Activated CD8-positive, alpha-beta T cell treated with anti-CD3 and anti-CD28 coated beads for 36 hours (primary cell): Measurements from ENCODE around the gene LNPEP. TPM values are rescaled to one million over a fixed set of nuclear protein-coding genes. Genes with fewer than 3 reads are reported as not detected.
A peak's percentile ranks its signal among the peaks of the same experiment; 100 is the strongest.

ENCODE experiments used
- ATAC-seq: fragments of 200-7000 bp; cut with Tn5 transposase; one replicate; pipeline ENCODE4 v1.10.0; 2021; ENCODE audit warnings: mild to moderate bottlenecking, moderate library complexity
- CTCF ChIA-PET: fragments of 350-600 bp; sonication (Branson Sonifier 250); formaldehyde crosslinking; loops from one replicate; lab custom pipeline; 2021; ENCODE audit warnings: antibody characterized with exemption; lab: Charles Lee
- POLR2A ChIA-PET: fragments of 350-600 bp; sonication (Branson Sonifier 250); formaldehyde crosslinking; loops from one replicate; lab custom pipeline; 2021; ENCODE audit warnings: antibody characterized with exemption; lab: Charles Lee
- DNase-seq: peaks from one replicate; pipeline ENCODE4 v3.0.0-alpha.2; 2020
- H3K27ac Mint-ChIP-seq: one replicate; pipeline ENCODE4 v1.8.0; 2021; ENCODE audit warnings: mild to moderate bottlenecking, mixed read lengths
- H3K27me3 Mint-ChIP-seq: one replicate; pipeline ENCODE4 v1.8.0; 2021; ENCODE audit warnings: mixed read lengths
- H3K36me3 Mint-ChIP-seq: one replicate; pipeline ENCODE4 v1.8.0; 2021; ENCODE audit warnings: low read depth, mixed read lengths
- H3K4me1 Mint-ChIP-seq: one replicate; pipeline ENCODE4 v1.8.0; 2021; ENCODE audit warnings: low read depth, mixed read lengths
- H3K4me3 Mint-ChIP-seq: one replicate; pipeline ENCODE4 v1.8.0; 2021; ENCODE audit warnings: mild to moderate bottlenecking, moderate library complexity, mixed read lengths
- H3K9me3 Mint-ChIP-seq: one replicate; pipeline ENCODE4 v1.8.0; 2021; ENCODE audit warnings: mixed read lengths
- intact Hi-C: fragments of 100-400 bp; cut with micrococcal nuclease; formaldehyde crosslinking; loops from one replicate; pipeline ENCODE4 v1.10.0; 2022
- total RNA-seq, 2 experiments: library from RNA; stranded (reverse); gene quantifications; one replicate each; pipeline ENCODE4 v1.2.3, GENCODE V29; 2021
- TF ChIP-seq, protein P1 (sequence below): fragments of 200-600 bp; IDR thresholded peaks from one replicate; pipeline ENCODE4 v1.8.0; 2022; ENCODE audit warnings: antibody characterized with exemption, mild to moderate bottlenecking

LNPEP gene
- total RNA-seq, 2 experiments from 2014 or later: 51.2 to 53.7 TPM

DNA sequence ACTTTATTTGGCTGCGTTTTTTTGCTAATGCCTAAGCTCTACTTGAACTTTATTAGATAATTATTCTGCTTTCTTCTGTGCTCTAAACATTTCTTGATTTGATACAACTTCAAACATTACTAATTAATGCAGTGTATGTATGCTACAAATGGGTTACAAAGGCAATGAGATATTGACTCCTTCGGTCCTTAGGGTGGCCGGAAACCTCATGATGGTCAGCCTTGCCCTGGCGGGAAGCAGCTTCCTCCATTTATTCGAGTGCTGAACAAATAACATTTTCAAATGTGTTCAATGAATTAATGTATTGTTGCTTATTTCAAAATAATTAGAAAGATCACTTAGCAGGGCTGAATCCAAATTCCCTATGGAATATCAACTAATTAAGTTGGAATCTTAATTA, 3.9 kb upstream of the LNPEP start:
- ATAC-seq (no peak), DNase-seq (no peak)
- Mint-ChIP-seq H3K27me3 (no peaks in the 10 kb centered on the region), H3K9me3 (no peaks in the 10 kb centered on the region), H3K36me3 (peaks cover 14% of the 10 kb centered on the region), H3K27ac (no peak overlapping the region), H3K4me3 (peak overlapping the region; percentile 45), H3K4me1 (peaks cover 48% of the 10 kb centered on the region)
- CTCF ChIA-PET: interaction anchor here (1.4 to 2.2 kb wide), 4 partner anchors 9 to 63 kb away, joined by 4 to 7 read pairs (median 6); partner anchors contain the start of gene ERAP2
- intact Hi-C loops: loop anchor here (5.0 to 10.0 kb wide), 2 partner anchors 35 to 73 kb away; no protein-coding TSS in a partner anchor
- POLR2A ChIA-PET: interaction anchor here (1.4 to 1.7 kb wide), 2 partner anchors 47 to 55 kb away, joined by 3 to 5 read pairs; partner anchors contain the start of gene ERAP2
- TF ChIP-seq, protein P1, sequence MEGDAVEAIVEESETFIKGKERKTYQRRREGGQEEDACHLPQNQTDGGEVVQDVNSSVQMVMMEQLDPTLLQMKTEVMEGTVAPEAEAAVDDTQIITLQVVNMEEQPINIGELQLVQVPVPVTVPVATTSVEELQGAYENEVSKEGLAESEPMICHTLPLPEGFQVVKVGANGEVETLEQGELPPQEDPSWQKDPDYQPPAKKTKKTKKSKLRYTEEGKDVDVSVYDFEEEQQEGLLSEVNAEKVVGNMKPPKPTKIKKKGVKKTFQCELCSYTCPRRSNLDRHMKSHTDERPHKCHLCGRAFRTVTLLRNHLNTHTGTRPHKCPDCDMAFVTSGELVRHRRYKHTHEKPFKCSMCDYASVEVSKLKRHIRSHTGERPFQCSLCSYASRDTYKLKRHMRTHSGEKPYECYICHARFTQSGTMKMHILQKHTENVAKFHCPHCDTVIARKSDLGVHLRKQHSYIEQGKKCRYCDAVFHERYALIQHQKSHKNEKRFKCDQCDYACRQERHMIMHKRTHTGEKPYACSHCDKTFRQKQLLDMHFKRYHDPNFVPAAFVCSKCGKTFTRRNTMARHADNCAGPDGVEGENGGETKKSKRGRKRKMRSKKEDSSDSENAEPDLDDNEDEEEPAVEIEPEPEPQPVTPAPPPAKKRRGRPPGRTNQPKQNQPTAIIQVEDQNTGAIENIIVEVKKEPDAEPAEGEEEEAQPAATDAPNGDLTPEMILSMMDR: no peak

DNA sequence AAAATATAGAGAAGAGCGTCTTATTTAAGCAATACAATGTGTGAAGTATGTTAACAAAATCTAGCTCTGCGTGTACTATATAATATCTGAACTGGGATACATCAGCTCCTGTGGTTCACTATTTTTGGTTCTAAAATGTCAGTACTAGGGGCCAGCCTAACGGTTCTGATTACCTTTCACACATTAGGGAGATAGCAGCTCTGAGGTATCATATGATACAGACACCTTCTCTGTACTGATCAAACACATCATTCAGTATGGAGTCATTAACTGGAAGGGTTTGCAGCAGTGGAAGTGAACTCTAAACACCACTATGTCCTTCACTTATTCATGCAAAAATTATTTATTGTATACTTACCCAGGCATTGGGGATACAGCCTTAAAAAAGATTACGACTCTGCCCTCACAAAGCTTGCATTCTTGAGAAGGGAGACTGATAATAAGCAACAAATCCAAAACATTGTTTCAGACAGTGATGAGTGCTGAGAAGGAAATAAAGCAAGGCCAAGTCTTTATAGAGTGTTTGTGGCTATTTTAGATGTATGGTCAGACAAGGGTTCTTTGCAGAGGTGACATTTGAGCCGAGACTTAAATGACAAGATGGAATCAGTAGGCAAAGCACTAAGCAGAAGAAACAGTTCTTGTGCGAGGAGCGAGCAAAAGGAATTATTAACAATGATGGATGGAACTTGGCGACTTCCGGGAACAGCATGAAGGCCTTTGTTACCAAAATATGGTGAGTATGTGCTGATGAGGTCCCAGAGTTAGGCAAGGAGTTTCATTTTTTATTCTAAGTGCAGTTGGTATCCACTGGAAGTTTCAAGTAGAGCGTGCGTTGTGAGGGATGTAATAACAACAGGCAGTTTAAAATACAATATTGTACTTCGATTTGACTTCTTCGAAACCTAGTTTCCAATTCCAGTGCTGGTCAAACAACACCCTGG, 1.8 kb upstream of the LNPEP start:
- Mint-ChIP-seq H3K36me3 (peaks cover 17% of the 10 kb centered on the region), H3K9me3 (no peaks in the 10 kb centered on the region), H3K4me1 (peaks cover 51% of the 10 kb centered on the region), H3K27me3 (no peaks in the 10 kb centered on the region), H3K27ac (peak overlapping the region; percentile 99), H3K4me3 (peak overlapping the region; percentile 82)
- intact Hi-C loops: loop anchor here (1.0 to 10.0 kb wide), 4 partner anchors 27 to 71 kb away; partner anchors contain the start of gene ERAP2
- ATAC-seq (no peak), DNase-seq (peak; percentile 31)
- TF ChIP-seq, protein P1: no peak
- CTCF ChIA-PET: interaction anchor here (0.7 to 1.7 kb wide), 6 partner anchors 38 to 209 kb away, joined by 3 to 11 read pairs (median 3); partner anchors contain the start of gene LIX1
- POLR2A ChIA-PET: interaction anchor here (0.6 to 1.6 kb wide), 11 partner anchors 9 to 126 kb away, joined by 3 to 8 read pairs (median 5); partner anchors contain the start of genes ERAP1 and ERAP2

DNA sequence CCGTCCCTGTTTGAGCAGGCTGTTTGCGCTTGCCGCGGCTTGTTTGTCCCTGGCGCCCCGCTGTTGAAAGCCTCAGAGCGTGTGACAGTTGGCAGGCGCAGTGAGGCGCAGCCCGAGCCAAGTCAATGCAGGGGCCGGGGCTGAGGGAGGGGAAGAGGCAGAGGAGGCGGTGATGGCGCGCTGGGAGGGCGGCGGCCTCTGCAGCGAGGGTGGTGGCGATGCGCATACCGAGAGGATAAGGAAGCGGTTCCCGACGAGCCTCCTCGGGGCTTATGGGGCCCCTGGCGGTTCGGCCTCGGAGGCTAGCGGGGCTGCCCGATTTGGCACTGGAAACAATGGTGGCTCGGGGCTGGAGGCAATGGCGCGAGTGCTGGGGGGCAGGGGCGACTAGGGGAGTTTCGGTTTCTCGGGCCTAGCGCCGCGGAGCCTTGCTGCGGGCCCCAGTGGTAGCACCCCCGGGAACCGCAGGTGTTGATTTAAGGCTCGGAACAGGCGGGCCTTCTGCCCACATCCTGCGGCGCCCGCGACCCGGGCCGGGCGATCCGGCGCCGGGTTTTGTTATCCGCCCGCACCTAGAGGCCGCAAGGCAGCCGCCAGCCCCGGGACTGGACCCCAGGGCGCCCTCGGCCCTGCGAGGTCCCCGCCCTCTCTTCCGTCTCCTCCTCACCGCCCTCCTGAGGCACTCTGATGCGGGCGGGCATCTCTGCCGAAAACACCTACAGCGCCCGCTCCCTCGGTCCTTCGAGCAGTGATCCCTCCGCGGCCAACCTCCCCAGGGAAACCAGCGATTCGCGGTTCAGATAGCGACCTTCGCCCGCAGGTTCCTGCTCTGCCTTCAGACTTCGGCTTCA, 947 bp upstream of the LNPEP start:
- ATAC-seq: peak; percentile 73
- Mint-ChIP-seq H3K36me3 (peaks cover 15% of the 10 kb centered on the region), H3K27ac (peak overlapping the region; percentile 99), H3K27me3 (no peaks in the 10 kb centered on the region), H3K4me1 (peaks cover 51% of the 10 kb centered on the region), H3K9me3 (no peaks in the 10 kb centered on the region), H3K4me3 (peak overlapping the region; percentile 82)
- POLR2A ChIA-PET: interaction anchor here (0.6 to 2.5 kb wide), 5 partner anchors 23 to 1235 kb away, joined by 3 to 18 read pairs (median 5); no protein-coding TSS in a partner anchor
- DNase-seq: peak; percentile 95
- intact Hi-C loops: loop anchor here (1.0 to 10.0 kb wide), 4 partner anchors 26 to 70 kb away; partner anchors contain the start of gene ERAP2
- TF ChIP-seq, protein P1: no peak
- CTCF ChIA-PET: interaction anchor here (1.6 kb wide), 1 partner anchor 227 kb away, joined by 6 read pairs; no protein-coding TSS in a partner anchor

DNA sequence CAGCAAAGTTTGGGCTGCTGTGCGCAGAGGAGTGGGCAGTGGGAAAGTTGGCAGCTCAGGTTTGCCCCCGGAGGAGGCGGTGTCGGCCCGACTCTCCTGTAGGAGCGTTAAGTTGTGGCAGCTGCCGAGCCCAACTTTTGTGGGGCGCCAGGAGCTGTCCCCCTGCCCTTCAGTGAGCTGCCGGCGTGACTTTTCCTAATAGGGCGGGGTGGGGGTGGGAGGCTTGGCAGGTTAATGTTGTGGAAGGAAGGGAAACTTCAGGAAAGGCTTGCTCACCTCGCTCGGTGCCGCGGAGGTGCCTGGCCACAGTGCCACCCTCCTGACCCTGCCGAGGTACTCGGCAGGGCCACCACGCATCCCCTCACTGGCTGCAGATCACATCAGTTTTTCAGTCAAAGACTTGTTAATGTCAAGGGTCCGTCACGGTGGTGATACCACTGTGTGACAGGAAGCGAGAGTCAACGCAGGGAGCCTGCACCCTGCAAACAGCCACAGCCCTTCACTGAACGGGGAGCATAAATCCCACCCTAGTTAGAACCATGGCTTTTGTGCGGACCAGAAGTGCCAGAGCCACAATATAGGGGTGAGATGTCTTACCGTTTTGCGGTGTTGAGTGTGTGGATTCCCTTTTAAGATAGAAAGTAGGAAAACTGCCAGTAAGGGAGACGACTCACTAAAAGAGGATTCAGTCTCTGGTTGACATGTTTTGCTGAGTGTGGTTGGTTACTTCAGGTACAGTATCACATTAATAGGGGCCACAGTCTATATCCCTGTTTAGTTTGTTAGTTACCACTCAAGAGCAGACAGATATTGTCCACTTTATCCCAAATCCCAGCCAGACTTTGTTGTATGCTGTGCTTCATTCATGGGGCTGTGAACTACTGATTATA, 796 bp downstream of the LNPEP start:
- TF ChIP-seq, protein P1: no peak
- Mint-ChIP-seq H3K4me1 (peaks cover 53% of the 10 kb centered on the region), H3K36me3 (peaks cover 20% of the 10 kb centered on the region), H3K27me3 (no peaks in the 10 kb centered on the region), H3K4me3 (peak overlapping the region; percentile 82), H3K9me3 (no peaks in the 10 kb centered on the region), H3K27ac (peak overlapping the region; percentile 99)
- ATAC-seq (peak; percentile 32), DNase-seq (peak; percentile 85)
- ChIA-PET CTCF (interaction anchor here (1.2 to 5.8 kb wide), 7 partner anchors 12 to 225 kb away, joined by 3 to 30 read pairs (median 4); no protein-coding TSS in a partner anchor), POLR2A (interaction anchor here (1.0 to 2.5 kb wide), 10 partner anchors 7 to 68 kb away, joined by 3 to 18 read pairs (median 4); no protein-coding TSS in a partner anchor)
- intact Hi-C loops: loop anchor here (10.0 kb wide), 1 partner anchor 68 kb away; no protein-coding TSS in a partner anchor
